HG03558 (cell line): ENCODE results near the gene RESF1.

Experiments
- ATAC-seq: cut with Tn5 transposase; IDR thresholded peaks from one replicate; pipeline ENCODE4 v1.9.1; 2021; ENCODE audit warnings: moderate number of reproducible peaks; ENCODE audit not compliant: unreplicated experiment; ENCODE audit errors: extremely low read depth

Gene RESF1

DNA sequence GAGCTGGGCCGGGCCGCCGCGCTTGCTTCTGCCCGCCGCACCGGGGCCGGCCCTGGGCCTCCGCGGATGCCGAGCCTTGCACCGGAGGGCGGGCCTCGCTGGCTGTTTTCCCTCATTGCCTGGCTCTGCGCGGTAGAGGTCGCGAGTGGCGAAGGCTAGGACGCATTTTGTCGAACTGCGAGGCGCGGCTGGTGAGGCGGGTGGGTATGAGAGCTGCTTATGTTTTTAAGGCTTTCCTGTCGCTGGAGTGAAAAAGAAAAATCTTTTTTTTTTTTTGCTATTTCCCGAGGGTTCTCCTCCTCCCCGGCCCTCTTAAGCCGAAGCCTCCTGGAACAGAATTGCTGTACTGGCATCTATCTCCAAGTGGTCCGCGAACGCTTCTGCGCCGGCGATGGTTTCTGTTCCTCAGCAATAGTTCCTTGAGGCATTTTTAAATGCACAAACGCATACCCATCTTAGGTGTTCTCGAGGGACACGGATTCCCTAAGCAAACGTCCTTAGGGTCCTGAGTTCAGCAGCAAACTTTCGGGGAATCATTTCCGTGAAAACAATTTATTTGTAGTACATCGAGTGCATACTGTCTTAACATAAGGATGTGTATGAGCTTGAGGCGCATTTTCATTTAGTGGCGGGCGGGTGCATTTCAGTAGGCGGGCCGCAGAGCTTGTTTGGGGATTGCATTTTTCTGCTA lies 631 bp downstream of the RESF1 start:
- peak; percentile 17 for ATAC-seq

DNA sequence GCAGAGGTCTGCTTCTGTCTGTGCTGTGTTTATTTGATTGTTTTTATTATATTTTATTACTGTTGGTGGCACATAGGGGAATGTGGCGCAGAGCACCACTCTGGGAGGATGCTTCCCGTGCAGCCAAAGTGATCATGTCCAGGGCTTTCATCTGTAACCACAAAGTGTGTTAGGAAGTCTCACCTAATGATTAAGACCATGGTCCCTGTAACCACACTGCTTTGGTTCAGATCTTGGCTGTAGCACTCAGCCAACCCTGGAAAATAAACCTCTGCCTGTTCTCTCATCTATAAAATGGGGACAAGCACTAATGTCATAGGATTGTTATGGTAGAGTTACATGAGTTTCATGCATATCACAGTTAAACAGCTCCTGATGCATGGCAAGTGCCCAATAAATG lies 1.9 kb downstream of the RESF1 start:
- ATAC-seq: no peak

DNA sequence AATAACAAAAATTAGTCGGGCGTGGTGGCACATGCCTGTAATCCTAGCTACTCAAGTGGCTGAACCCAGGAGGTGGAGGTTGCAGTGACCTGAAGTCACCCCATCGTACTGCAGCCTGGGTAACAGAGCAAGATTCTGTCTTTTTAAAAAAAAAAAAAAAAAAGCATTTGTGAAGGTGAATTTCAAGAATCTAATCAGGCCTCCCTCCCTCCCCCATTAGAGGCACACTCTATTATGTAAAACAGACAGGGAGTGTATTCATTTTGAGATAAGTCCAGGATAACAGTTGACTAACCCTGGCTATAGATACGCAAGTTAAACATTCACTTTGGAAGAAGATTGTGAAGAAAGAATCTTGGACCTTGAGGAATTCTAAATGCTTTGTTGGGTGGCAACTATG lies 2.9 kb downstream of the RESF1 start:
- no peak for ATAC-seq

DNA sequence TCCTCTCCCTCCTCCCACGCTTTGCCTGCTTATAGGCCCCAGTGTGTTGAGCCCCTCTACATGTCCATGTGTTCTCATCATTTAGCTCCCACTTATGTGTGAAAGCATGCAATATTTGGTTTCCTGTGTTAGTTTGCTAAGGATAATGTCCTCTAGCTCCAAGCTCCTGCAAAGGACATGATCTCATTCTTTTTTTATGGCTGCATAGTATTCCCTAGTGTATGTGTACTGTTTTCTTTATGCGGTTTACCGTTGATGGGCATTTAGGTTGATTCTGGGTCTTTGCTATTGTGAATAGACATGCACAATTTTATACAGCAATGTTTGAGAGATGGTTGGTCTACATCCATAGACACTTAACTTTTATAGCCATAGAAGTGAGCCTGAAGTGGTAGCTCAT lies 5.1 kb downstream of the RESF1 start:
- ATAC-seq: no peak

DNA sequence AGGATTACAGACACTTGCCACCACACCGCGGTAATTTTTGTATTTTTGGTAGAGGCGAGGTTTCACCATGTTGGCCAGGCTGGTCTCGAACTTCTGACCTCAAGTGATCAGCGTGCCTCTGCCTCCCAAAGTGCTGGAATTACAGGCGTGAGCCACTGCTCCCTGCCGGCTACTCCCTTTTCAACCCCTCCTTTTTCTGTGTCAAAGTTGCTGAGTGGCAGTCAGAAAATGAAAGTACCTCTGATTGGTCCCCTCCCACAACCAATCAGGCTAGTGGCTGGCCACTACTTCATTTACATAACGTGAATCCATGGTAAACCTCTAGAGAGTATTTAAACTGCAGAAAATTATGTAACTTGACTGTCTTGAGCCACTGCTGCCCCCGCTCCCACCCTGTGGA lies 5.9 kb downstream of the RESF1 start:
- no peak for ATAC-seq

DNA sequence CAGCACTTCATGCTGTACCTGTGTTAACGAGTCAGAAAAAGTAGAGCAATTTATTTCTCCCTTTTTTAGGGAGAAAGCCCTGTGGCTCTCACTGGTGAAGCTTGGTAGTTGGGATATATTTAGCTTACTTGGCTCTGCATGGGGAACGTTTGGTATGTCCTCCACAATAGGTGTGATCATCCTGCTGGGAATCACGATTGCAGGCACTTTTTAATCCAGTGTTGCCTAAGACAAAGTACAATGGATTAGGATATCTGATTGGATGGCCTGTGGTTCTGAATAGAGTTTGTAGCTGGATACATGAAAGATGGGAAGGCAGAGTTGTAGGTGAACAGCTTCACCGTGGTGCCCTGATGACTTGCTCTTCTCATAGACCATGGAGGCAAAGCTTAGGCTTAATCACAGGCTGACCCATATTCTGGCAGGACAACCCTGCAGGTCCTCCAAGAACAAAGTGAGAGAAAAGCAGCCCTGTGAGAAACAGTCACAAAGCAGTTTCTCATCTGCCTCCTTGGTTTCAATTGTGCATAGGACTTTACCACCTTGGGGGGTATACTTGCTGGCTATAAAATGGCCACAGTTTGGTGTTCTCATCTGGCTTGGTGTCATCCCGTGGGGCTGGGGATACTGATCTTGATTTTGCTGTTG lies 7.5 kb downstream of the RESF1 start:
- no peak for ATAC-seq

DNA sequence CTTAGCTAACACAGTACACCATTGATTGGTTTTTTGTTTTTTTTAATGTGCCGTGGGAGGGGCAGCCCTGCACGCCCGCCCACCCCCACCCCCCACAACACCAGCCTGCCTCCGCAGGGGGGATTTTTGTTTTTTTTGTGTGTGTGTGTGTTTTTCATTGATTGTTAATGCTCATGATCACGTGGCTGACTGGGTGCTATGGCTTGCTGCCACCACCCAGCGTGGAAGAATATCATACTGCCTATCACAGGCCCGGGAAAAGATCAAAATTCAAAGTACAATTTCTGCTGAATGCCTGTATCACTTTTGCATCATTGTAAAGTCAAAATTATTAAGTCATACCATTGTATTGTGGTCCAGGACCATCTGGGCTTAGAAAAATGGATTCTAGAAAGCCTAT lies 8.3 kb downstream of the RESF1 start:
- ATAC-seq: no peak

DNA sequence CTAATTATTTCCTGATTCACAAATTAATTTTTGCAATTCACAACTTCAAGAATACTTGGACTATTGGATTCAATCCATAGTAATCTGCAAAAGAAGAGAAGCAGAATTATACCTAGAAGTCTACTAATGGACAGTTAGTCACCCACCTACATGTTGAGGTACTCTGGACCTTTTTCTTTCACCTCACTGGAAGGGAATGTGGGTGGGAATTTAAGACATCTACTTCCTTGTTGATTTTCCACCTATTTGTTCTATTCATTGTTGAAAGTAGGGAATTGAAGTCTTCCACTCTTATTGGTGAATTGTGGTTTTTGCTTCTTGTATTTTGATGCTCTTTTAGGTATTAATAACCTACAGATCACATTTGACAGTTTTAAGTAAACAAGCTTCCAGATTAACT lies 11.0 kb downstream of the RESF1 start:
- ATAC-seq: no peak

DNA sequence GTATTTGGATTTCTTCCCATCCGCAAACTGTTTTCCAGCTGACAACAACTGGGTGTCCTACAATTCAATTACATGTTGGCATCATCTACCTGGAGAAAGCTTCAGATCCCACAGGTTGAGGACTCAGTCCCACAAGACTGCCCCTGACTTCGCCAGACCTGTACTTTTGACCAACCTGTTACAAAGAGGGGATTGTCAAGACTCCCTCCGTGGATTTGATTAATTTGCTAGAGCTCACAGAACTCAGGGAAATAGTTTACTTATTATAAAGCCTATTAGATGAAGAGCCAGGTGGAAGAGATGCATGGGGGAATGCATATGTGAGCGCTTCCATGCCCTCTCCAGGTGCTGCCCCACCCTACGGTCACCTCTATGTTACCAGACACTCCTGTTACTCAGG lies 14.6 kb downstream of the RESF1 start:
- ATAC-seq: no peak

DNA sequence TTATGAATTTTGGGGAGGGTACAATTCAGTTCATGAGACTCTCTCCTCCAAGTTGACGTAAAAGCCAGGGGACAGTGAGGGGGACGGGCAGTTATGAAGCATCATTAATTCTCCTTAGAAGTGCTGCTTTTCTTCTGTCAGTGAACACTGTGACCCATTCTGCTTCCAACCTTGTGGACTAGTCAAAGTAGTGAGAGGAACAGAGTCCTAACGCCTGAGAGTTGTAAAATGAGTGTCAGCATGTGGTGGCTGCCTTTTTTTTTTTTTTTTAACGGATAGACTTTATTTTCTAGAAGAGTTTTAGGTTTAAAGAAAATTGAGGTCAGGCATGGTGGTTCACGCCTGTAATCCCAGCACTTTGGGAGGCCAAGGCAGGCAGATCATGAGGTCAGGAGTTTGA lies 15.5 kb downstream of the RESF1 start:
- ATAC-seq: no peak

DNA sequence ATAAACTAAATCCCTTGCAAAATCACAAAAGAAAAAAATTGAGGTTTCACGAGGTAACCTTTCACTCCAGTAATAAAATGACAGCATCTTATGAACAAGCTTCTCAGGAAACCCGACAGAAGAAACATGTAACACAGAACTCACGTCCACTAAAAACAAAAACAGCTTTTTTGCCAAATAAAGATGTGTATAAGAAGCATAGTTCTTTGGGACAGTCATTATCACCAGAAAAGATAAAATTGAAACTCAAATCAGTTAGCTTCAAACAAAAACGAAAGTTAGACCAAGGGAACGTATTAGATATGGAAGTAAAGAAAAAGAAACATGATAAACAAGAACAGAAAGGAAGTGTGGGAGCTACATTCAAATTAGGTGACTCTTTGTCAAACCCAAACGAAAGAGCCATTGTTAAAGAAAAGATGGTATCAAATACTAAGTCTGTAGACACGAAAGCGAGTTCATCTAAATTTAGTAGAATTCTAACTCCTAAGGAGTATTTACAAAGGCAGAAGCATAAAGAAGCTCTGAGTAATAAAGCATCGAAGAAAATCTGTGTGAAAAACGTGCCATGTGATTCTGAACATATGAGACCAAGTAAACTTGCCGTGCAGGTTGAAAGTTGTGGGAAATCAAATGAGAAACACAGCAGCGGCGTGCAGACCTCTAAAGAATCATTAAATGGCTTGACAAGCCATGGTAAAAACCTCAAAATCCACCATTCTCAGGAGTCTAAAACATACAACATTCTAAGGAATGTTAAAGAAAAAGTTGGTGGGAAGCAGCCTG lies 25.8 kb downstream of the RESF1 start:
- ATAC-seq: no peak

DNA sequence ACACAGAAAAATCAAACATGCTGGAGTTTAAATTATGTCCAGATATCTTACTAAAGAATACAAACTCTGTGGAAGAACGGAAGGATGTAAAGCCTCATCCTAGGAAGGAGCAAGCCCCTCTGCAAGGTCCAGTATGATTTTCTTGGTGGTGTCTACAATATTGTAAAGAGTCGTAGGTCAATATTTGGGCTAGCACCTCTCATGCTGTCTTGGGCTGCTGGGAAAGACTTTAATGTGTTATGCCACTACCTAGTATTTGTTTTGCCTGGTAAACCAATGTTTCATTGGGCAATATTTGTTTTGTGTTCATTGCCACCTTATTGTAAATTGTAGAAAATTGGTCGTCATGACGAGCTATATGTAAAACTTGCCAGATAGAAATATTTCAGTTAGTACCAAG lies 26.6 kb downstream of the RESF1 start:
- ATAC-seq: no peak

DNA sequence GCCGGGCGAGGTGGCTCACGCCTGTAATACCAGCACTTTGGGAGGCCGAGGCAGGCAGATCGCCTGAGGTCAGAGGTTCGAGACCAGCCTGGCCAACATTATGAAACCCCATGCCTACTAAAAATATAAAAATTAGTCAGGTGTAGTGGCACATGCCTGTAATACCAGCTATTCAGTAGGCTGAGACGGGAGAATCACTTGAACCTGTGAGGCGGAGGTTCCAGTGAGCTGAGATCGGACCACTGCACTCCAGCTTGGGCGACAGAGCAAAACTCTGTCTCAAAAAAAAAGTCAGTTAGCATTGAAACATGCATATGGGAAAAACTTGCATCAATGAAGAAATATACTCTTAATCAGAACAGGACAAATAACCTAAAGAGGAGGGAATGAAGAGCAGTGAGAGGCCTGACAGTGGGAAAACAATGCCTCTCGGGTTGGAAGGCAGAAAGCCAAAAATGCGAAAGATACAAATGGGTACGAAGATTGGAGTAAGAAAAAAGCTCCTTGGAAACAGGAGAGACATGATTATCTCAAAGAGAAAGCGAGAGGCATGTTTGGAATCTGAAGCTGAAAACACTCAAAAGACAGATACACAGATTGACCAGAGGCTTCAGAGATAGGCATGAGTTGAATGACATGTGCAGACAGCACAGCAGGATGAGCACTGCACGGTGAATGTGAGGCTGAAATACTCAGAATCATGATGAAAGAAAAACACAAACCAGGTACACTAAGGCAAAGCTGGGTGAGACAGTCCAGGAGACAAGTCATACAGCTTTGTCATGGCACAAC lies 30.6 kb downstream of the RESF1 start:
- ATAC-seq: no peak

DNA sequence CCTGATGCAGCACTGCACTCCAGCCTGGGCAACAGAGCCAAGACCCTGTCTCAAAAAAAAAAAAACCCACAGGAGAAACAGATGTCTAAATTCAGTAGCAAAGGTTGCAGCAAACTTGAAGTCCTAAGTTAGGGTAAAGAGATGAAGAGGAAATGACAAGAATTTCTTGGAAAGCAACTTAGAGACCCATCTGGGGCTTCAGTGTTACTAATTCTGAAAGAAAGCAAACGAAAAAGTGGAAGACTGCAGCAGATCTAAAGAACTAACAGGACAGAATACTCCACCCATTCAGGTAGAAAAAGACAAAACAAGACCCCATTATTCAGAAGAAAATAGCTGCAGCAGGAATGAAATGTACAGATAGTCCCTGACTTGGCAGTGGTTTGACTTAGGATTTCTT lies 31.9 kb downstream of the RESF1 start:
- ATAC-seq: no peak

DNA sequence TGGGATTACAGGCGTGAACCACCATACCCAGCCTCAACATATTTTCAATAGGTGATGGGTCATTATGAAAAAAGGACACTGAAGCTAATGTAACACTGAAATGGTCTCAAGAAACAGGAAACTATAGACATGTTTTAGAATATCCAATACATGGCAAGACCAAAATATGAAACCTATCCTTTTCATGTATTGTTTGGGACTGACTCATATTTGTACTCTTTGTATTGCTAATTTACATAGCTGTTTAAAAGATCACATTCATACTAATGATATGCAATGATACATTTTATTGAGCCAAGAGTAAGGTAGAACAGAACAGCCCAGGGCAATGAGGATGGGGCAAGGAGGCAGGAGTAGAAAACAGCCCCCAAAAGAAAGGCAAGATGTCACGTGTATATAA lies 32.6 kb downstream of the RESF1 start:
- no peak for ATAC-seq

DNA sequence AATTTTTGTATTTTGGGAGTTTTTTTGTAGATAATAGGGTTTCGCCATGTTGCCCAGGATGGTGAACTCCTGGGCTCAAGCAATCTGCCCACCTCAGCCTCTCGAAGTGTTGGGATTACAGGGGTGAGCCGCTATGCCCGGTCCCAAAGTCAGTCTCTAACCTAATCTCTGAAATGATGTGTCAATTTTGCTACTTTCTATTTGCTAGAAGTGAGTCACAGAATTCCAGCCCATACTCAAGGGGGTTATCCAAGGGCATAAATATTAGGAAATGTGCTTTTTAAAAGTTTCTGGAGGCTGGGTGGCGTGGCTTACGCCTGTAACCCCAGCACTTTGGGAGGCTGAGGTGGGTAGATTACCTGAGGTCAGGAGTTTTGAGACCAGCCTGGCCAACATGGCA lies 40.5 kb downstream of the RESF1 start:
- ATAC-seq: no peak

DNA sequence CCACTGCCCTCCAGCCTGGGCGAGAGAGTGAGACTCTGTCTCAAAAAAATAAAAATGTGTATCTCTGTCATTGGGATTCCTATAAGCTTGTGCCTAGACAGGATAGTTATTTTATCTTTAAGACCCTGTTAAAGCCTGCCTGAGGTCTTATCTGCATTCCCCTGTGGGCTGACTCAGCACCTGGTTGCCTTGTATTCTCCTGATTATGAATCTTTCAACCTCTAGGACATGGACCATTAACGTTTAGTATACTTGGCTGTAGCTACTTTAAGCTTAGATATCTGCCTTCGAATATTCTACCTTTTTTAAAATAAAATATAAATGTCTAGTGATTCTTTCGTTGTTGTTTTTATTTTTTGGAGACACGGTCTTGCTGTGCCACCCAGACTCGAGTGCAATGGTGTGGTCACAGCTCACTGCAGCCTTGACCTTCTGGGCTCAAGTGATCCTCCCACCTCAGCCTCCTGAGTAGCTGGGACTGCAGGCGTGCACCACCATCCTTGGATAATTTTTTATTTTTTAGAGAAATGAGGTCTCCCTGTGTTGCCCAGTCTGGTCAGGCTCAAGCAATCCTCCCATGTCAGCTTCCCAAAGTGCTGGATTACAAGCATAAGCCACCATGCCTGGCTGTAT lies 41.3 kb downstream of the RESF1 start:
- no peak for ATAC-seq

DNA sequence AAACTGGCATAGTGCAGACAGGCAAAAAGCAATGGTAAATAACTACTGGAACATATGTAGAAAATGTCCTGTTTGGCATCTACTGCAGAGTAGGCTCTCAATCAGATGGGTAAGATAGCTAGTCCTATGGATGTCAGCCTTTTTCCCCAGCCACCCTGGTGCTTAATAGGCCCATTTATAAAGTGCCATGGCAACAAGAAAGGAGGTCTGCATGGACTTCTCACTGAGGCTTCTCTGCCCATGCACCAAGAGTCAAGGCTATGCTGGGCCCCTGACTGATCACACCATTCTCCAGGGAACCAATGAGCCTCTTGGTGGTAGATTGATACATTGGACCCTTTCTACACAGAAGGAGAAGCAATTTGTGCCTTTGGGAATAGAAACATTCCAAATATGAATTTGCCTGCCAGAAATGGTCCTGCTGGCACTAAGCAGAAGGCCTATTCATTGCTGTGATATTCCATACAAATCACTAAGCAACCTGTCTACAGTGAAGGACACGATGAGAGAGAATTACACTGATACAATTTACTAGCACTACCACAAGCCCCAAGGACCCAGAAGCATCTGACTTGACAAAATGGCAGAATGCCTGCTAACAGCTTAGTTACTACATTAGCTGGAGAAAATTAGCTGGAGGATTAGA lies 43.8 kb downstream of the RESF1 start:
- ATAC-seq: no peak

DNA sequence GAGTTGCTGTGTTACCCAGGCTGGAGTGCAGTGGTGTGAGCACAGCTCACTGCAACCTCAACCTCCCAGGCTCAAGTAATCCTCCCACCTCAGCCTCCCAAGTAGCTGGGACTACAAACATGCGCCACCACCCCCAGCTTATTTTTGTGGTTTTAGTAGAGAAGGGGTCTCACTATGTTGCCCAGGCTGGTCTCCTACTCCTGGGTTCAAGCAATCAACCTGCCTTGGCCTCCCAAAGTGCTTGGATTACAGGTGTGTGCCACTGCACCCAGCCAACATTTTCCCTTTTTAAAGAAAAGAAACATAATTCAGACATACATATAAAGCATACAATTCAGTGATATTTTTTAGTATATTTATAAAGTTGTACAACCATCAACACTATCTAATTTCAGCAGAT lies 44.4 kb downstream of the RESF1 start:
- ATAC-seq: no peak
